ENCODE results near the gene BRI3.
A peak's percentile ranks its signal among the peaks of the same experiment; 100 is the strongest.

Gene BRI3

DNA sequence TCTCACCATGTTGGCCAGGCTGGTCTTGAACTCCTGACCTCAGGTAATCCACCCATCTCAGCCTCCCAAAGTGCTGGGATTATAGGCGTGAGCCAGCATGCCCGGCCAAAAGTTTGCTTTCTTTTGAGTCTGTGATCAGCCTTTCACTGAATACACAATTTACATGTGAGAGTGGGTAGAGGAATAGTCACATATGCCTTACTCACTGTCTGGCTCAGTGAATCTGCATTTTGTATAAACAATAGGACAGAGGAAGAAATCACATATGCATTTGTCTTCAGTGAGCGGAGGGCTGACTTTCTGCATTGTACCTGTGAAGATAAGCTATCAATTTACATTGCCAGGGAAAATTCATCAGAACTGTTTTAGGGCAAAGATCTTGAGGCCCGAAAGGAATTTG, 27.0 kb upstream of the BRI3 start:
- DNase-seq = no peak

DNA sequence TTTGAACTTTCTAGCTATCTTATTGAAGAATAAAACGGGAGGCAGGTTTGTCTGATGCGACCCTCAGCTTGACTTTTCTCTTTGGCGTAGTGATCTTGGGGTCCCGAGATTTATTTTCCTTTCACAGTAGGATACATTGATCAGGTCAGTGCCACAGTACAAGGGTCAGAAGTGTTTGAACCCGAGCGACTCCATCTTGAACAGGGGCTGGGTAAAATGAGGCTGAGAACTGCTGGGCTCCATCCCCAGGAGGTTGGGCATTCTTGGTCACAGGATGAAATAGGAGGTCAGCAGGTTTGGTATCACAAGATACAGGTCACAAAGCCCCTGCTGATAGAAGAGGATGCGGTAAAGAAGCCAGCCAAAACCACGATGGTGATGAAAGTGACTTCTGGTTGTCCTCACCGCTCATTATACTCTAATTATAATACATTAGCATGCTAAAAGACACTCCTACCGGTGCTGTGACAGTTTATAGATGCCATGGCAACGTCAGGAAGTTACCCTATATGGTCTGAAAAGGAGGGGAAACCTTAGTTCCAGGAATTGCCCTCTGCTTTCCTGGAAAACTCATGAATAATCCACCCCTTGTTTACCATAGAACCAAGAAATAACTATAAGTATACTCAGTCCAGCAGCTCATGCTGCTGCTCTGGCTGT, 26.4 kb upstream of the BRI3 start:
- DNase-seq = no peak

DNA sequence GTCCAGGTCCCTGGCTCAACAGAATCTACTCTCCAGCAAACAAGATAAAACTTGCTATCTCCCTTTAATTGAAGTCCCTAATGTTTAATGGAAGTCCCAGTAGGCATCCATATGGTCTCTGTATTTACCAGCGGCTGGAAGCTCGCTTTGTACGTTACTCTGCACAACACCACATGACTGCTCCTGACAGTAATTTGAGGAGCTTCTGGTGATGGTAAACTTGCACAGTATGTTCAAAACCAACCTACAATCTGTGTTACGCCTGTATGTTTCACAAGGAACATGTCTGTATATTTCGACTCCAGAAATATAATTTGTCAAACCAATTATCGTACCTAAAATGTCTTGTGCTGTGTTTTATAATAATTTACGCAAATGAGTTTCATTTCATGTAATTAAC, 25.1 kb upstream of the BRI3 start:
- no peak for DNase-seq

DNA sequence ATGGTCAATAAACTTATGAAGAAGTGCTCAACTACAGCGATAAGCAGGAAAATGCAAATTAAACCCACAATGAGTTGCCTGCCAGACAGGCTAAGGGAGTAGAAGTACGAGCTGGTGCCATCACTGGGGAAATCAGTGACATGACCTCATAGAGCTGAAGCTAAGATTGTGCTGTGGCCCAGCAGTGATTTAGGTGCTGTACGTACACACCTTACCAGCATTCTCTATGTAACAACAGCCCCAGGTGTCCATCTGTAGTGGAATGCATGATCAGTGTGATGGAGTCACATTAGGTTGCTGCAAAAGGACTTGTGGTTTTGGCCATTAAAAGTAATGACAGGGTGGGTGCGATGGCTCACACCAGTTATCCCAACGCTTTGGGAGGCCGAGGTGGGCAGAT, 23.8 kb upstream of the BRI3 start:
- no peak for DNase-seq

DNA sequence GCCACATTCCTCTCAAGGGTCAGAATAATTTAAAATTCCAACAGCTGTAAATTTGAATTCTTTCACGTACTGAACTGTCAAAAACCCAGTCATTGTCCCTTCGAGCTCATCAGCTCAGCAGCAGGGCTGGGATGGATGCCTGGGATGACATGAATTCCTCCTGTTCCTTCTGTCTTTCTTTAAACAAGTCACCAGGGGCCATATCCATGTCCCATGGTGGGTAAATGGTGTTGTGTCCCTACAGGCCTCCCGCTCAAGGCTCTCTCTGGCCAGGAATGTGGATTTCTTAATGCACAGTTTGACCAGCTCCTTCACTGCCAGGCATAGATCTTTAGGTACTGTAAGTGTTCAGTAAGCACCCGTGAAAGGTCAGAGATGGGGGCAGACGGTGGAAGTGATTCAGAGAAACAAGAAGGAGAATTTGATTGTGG, 15.6 kb upstream of the BRI3 start:
- no peak for DNase-seq

DNA sequence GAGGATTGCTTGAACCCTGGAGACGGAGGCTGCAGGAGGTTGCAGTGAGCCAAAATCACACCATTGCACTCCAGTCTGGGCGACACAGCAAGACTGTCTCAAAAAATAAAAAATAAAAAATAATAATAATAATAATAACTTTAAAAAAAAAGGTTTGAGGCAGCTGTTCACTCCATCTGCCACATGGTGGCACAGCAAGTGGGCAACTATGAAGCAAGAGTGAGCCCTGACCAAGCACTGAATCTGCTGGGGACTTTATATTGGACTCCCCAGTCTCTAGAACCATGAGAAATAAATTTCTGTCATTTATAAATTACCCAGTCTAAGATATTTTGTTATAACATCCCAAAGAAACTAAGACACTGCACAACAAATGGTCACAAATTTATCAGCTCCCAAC, 14.6 kb upstream of the BRI3 start:
- DNase-seq = no peak

DNA sequence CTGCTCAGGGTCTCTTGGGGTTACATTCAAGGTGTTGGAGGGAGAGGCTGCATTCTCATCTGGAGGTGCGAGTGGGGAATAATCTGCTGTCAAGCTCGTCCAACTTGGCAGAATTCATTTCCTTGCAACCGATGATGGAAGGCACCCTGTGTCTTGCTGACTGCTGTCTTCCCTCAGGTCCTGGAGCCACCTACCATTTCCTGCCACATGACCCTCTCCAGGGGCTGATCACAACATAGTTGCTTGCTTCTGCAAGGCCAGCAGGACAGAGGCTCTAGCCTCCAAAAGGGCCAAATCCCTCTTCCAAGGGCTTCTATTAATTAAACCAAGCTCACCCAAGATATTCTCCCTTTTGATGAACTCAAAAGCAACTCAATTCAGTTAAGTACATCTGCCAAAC, 14.2 kb upstream of the BRI3 start:
- DNase-seq = no peak

DNA sequence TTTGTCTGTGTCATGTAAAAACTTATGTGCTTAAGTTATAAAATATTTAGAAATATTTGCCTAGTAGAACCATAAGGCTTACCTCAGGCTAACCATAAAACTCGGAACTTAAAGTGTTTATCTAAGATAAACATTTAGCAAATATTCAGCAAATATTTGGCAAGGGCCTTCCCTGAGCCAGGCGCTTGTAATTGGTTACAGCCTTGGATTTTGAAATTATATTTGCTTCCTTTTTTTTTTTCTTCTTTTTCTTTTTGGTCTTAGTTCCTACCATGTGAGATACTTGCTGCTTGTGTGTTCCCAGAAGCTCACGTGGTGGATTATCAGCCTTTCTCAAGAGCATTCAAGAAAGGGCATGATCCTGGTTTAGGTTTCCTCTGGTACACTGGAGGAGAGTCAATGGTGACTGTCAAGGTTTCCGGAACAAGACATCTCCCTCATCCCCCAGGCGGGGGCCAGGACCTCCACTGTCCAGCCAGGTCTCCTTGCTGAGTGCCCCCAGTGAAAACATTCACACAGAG, 5.2 kb upstream of the BRI3 start:
- DNase-seq = no peak

DNA sequence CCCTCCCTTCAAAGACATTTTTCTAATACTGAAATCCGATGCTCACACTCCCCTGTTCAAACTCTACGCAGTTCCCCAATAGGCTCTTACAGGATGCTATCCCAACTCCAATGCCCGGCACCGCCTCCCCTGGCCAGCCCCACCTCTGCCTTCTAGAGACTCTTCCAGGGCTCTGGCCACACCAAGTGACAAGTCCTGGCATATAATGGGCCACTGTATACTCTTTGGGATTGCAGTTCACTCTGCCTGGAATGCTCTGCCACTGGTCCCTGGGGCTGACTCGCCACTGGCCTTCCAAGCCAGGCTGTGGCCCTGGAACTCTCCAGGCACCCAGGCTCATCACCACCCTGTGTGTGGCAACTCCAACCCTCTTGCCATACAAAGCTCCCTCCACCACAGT, 3.1 kb upstream of the BRI3 start:
- DNase-seq = no peak

DNA sequence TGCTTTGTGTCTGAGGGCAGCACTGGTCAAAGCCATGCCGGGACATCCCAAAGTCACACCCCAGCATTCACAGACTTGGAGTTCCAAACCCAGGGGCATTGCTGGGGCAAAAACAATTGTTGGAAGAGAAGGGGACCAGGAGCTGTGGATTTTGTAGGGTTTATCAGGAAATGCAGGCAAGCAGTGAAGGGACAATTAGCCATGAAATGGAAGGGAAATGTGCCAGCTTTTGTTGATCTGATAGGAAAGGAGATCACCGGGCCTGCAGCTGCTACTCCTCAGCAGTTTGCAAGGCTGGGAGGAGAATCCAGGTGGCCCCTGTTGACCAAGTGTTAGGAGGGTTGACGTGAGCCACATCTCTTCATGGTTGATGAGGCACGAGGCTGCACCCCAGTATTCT, 2.5 kb upstream of the BRI3 start:
- no peak for DNase-seq

DNA sequence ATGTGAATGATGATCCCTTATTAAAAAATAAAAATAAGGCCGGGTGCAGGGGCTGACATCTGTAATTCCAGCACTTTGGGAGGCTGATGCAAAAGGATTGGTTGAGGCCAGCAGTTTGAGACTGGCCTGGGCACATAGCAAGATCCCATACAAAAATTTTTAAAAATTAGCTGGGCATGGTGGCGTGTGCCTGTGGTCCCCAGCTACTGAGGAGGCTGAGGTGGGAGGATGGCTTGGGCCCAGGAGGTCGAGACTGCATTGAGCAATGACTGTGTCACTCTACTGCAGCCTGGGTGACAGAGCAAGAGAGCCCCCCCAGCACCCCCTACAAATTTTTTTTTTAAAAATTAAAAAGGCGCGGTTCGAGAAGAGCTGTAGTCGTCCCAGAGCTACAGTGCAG, 1.2 kb upstream of the BRI3 start:
- no peak for DNase-seq

DNA sequence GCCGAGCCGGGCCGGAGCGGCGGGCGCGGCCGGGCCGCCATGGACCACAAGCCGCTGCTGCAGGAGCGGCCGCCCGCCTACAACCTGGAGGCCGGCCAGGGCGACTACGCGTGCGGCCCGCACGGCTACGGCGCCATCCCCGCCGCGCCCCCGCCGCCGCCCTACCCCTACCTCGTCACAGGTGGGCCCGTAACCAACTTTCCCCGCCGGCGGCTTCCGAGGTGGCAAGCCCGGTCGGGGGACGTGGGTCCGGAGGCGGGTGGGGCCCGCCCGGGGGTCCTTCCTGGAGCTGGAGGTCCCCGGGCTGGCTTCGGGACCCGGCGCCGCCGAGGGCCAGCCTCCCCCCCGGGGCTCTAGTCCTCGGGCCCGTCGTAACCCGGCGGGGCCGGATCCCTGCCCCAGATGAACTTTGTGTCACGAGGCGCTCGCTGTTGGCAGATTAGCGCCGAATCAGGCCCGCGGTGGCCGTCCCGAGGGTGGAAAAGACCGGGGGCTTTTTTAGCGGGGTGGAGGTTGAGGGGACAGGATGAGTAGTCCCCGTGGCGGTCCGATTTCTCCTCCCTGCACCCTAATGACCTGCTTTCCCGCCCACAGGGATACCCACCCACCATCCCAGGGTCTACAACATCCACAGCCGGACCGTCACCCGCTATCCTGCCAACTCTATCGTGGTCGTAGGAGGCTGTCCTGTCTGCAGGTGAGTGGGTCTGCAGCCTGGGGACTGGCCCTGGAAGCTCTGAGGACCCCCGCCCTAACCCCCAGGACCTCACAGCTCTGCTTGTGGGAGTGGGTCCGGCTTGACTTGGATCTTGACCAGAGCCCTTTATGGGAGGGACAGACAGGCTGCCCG, 496 bp downstream of the BRI3 start:
- DNase-seq = no peak

DNA sequence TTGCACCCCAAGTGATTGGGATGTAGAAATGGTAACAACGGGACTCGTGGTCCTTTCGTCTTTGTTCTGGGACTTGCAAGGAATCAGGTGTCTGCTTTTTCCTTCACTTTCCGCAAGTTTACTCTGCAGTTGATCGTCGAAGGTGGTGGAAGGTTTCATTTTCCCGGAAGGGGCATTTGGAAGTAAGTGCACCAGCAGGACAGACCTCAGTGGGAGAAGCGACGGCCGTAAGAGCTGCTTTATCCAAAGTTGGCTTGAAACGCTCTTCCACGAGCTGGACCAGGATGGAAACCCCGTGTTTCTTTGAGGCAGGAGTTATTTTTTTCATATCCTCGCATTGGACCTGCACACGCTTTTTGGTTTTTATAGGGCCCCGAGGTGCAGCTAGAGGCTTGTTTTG, 1.2 kb downstream of the BRI3 start:
- no peak for DNase-seq

DNA sequence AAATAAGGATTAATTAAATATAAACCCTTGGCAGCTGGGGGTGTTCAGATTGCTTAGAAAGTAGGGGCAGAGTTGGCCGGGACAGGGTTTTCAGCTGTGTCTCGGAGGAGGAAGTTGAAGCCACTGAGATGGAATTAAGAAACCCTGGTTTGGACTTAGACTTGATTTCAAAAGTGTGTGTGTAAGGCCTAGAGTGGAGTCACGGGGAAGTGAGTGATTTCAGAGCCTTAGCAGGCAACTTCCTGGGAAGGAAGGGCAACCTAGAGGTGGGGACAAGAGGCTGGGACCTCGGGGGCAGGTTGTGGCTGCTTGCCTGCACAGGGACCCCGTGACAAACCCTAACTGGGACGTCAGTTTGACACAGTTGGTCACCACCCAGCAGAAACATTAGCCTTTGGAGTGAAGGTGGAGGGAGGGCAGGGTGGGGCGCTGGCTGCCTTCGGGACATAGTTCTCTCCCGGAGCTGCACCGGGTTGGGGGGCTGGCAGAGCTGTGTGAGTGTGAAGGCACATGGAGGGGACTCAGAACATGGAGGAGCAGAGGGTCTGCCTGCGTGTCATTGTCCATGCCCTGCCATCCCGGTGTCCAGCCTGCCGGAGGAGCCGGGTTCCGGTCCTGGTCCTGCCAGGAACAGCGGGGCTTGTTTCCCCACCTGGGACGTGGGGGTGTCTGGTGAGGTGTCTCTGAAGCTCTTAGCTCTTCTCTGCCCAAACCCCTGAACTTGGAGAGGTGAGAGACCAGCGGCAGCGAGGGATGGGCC, 1.8 kb downstream of the BRI3 start:
- no peak for DNase-seq

DNA sequence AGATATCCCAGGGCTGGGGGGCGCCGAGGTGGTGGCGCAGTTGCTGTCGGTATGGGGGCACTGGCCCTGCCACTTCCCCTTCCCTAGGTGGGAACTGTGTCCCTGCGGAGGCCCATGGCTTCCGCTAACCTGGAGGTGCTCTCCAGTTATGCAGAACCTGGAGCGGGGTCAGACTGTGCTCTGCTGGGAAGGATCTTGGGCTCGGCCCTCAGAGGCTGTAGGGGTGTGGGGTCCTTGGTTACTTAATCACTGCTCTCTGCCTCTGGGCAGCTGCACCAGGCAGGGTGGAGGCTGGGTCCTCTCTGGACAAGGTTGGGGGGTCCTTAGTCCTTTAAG, 2.4 kb downstream of the BRI3 start:
- no peak for DNase-seq

DNA sequence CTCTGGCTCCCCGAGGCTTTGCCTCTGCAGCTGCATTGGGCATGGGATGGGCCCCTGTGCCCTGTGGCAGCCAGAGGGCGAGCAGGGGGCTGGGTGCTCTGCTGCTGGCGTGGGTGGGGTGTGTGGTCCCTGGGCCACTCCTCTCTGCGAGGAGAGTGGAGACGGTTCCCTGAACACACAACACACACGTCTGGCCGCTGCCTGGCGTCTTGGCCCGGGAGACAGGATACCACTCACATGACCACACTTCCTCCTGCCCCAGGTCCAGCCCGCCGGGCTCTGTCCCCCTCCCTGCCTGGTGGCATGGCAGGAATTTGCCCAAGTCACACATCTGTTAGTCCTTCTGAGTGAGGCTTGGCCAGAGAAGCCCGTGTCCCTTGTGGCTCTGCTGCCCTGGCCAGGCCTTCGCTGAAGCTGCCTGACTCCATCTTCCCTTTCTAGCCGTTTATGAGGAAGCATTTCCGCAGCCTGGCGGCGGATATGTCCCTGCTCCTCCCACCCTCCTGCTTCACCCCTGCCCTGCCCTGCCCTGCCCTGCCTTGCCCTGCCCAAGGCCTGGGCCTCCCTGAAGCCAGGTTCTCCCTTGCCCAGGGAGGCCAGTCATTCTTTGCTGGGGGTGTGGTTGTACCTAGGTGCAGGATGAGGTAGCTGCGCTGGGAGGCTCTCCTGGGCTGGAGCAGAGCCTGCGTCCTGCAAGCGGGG, 3.0 kb downstream of the BRI3 start:
- peak; percentile 28 for DNase-seq

DNA sequence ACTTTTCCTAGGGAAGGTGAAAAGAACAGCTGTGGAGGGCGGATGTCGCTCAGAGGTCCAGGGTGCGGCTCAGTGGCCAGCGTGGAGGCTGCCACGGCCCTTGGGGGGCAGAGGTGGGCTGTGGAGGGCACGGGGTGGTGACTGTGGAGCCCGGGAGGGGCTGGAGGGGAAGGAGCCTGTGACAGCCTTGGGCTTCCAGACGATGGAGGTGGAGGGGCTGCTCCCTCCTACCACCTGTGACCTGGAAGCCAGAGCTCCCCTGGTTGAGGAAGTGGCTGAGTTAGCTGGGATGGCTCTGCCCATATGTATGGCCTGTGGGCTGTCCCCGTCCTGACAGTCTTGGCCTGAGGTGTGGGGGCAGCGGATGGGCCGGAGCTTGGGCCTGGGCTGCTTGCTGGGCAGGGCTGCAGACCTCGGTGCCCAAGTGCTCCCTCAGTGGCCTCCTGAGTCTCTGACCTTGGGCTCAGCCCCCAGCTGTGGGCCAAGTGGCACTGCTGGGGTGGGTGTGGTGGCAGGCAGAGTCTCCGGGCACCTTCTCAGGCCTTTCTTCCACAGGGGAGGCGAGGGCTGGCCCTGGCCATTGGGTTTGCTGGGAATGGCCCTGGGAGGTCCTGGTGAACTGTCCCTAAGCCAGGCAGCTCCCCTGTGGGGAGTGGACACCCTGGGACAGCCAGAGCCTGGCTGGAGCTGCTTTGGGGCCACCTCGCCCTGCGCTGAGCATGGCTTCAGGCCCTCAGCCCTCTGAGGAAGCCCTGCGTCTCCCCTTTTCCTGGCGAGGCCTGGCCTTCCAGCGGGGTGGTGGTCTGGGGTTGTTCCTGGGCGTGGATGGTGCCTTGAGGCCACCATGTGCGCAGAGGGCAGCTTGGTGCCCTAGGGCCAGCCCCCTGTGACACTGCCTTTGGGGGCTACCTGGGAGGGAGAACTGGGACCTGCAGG, 3.9 kb downstream of the BRI3 start:
- DNase-seq = no peak

DNA sequence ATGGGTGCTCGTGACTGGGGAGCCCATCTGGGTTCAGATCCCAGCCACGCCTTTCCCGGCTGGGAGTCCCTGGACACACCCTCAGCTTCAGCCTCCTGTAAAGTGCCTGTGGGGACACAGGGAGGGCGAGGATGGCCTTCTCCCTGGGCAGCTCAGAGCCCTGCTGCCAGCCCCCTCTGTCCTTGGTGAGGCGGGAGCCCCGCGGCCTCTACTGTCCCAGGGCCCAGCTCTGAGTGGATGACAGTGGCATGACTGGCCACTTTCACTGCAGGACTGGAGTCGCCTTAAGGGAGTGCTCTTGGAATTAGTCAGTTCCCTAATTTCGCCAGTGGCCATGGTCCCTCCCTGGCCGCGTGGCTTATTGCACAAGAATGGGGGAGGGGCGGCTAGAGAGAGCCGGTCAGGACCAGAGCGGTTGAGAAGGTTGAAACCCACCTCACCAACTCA, 4.6 kb downstream of the BRI3 start:
- DNase-seq = no peak

DNA sequence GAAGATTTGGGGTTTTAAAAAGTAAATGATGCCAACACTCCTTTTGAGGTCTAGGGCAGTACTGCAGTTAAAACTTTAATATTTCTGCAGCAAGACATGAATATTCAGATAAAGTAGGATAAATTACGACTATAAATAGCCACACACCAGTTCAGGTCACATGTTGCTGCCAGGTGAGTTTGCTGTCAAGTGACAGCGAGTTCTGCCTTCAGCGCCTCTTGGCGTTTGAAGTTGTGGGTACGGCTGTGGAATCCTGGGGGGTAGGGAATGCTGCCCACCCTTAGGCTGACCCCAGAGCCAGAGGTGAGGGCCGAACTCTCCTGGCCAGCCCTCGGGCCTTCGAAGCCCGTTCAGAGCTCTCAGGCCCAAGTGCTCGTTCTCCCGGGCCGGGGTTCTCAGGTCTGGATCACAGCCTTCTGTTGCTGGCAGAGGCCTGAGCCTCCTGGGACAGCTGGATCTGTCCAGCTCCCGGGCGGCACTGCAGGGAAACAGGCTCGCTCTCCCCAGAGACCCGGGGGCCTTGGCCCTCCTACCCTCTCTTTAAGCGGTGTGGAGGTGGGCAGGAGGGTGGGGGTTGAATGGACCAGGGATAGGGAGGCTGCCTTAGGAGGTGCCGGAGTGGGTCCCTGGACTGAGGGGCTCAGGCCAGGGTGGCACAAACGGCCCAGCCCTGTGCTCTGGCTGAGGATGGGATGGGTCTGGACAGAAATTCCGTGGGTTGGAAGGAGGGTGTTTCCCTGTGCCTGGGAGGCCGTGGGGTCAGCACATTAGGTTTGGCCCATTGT, 5.4 kb downstream of the BRI3 start:
- no peak for DNase-seq

DNA sequence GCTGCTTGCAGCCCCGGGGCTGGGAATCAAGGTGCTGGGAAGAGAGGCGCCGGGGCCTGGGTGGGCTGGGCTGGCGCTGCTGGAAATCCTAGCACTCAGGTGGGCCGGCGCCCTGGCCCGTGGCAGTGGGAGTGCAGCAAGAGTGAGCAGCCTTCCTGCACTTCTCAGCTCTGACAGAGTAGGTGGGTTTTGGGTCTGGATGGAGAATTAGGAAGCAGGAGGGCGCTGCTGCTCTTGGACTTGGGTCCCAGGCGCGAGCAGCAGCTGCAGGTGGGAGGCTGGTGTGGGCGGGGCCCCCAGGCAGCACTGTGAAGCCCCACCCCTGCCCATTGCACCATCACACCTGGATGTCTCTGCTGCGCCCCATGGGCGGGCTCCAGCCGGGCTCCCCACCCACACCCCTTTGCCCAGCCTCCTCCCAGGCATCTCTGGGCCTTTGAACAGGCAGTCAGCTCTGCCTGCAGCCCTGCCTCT, 6.0 kb downstream of the BRI3 start:
- DNase-seq = no peak
